NCI-H774 (cell line): ENCODE results near the gene ITPKB.

Experiments
- DNase-seq: peaks from one replicate; lab custom pipeline; 2025; lab: John Stamatoyannopoulos, UW

ITPKB gene

DNA sequence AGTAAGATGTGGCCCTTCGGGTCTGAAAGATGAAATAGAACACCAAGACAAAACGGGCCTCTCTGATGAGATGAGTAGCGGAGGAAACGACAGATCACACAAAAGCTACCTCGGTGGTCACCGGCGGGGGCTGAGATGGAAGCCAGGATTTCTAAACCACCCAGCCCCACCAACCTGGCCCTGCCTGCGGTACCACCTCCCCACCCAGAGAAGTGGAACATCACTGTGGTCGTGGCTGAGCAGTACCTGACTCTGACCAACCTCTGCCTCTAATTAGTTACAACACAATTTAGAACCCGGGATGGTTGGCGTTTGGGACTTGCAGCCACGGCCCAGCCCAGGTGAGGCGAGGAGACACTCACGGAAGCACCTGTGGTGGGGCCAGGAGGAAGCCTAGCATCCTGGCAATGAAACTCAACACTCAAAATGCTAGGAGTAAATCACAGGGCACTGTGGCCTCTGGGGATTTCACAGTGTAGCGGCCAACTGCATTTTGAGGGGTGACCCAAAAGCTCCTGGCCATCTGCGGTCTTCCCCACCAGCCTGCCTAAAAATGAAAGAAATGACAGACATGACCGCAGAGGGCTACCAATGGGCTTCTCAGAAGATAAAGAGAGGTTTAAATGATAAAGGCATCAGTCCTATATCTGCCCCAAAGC lies 73.4 kb downstream of the ITPKB start:
- DNase-seq: no peak

DNA sequence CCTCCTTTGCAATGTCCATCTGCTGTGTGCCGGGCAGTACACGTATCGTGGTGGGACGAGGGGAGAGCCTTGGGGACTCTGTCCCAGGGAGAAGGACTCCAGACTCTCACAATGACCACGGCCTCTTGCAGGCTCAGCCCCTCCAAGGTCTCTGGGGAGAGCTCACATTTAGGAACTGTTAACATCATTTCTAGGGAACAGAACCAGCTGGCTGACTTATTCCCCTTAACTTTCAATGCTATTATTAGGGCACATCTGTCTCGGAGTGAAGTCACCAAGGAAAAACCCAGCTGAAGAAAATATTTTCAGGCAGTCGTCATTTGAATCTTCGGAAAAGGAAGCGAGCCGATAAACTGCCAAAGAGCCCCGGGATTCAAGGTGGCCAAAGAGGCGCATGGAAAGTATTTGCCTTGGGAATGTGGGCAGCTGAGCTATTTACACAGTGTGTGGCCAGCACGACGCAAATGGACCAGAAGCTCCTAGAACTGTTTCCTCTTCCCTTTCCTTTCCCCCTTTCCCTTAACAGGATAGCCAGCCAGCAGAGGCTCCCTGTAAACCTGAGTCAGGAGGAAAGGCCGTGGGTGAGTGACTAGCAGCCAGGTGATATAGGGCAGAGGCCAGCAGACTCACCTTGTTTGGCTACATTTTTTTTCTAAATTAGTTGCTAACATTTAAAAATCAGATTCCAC lies 74.5 kb downstream of the ITPKB start:
- no peak for DNase-seq

DNA sequence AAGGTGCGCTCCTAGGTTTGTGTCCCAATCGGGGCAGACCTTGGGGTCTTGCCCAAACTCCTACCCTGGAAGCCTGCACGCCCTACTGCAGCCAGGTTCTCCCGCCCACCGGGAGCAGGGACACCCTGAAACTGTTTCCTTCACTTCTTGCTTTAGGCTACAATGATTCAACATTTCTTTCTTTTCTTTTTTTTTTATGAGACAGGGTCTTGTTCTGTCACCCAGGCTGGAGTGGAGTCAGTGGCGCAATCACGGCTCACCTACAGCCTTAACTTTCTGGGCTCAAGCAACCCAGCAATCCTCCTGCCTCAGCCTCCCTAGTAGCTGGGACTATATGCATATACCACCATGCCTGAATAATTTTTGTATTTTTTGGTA lies 75.8 kb downstream of the ITPKB start:
- DNase-seq: no peak

DNA sequence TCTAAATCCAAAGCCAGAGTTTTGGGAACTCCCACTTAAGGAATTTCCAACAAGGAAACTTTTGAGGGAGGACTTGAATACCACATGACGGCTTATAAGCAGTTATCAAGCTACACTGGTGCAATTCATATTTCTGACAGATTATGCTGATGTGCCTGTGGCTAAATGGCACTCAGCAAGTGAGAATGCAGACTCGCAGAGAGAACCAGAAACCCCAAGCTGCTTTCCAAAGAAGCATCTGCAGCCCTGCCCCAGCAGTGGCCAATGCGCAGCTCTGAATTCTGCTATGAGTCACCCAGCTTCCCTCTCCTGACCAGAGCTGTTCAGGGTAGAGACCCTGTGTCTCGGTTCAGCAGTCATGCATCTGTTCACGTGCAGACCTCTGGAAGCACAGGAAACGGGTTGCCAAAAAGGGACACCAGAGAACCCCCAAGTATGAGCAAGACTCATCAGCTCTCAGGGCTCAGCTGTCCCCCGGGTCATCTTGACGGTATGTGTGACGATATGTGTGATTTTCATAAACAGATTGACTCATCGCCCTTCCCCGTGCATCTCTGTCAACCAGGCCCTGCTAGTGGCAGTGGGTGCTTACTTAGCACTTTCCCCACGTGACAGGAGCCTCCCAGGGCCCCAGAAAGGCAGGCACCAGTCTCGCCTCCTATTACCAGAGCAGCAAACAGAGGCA lies 76.3 kb downstream of the ITPKB start:
- DNase-seq: no peak

DNA sequence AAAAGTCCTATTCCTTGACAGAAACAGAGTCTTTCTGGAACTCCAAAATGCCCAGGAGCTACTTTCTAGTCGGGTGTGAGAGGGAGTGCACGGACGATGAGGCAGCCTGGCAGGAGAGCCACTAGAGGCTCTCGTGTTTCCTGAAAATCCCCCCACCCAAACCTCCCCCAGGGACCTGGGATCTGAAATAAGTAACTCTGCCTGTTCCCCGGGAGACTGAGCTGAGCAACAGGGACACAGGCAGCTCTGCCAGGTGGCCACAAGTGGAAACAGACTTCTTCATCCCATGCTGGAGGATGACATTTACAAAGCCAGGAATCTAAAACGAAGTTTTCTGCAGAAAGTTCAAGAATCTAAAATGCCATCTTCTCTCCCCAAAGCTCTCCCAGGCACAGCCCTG lies 77.1 kb downstream of the ITPKB start:
- DNase-seq: no peak

DNA sequence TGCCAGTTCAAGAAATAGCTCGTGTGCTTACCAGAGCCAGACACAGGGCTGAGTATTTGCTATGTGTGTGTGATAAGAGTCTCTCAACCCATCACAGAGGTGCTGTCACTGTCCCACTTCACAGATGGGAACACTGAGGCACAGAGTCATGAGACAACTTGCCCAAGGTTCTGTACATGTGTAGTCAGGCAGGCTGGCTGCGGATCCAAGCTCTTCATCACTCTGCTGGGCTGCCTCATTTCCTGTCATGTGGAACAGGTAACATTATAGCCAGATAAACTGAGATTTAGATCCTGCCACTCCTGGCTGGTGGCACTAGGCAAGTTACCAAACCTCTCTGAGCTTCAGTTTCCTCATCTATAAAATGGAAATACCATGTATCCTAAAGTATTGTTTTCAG lies 77.8 kb downstream of the ITPKB start:
- no peak for DNase-seq

DNA sequence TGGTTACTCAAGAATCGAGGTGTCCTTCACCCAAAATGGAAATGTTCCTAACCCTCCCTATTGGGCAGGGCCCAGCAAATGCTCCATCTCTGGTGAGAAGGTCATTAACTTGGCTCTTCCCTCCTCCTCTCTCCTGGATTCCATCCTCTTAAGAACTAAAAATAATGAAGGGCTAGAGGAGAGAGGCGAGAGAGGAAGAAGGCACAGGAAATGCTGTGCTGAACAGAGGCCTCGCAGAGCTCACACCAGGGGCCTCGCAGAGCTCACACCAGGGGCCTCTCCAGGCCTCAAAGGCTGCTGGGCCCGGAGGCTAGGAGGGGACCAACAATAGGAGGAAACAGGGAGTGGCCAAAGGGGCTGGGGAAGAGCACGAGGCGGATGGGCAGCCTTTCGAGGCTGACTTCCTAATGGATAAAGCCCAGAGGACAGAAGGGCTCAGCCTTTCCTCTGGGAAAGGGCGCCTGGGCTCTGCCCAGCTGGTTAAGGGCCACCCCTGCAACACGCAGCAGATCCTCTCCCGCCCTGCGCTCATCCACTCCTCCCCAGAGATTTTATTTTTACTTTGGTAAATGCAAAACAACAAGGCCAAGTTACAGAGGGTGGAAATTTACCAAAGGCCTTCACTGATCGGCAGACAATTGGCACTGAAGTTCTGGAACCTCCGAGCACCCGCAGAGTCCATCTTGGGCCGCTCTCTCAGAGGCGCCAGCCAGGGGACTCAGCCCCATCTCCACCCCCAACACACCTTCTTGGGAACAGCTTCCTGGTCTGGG lies 78.5 kb downstream of the ITPKB start:
- DNase-seq: no peak

DNA sequence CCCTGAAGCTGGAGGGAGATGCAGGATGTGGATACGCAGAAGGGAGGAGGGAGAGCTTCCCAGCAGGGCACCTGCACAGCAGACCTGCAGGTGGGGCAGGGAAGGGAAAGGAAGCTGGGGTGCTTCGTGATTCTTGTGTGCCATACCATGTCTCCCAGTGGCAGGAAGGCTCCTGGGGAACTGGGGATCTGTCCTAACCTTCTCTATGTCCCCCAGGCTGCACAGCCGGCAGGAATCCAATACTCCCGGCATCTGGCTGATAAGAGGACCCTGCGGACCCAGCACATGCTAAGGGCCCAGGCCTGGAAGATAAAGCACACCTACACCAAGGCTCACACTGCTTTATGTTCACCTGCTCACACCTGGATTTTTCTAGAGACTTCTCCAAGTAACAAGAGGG lies 79.4 kb downstream of the ITPKB start:
- DNase-seq: no peak

DNA sequence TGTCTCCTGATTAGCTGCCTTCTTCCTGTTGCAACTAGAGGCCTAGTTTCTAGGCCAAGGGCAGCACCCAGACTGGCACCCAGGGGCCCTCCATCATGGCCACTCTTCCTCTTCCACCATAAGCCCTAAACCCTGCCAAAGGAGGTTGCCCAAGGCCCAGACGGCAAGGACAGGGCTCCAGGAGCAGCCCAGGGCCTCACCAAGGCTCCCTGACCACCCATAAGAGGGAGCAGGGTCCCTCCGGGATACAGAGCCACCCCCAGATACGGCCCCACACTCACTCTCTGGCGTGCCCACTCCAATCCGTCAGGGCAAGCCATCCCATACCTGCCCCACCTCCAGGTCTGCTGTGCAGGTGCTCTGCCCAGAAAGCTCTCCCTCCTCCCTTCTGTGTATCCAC lies 79.9 kb downstream of the ITPKB start:
- no peak for DNase-seq

DNA sequence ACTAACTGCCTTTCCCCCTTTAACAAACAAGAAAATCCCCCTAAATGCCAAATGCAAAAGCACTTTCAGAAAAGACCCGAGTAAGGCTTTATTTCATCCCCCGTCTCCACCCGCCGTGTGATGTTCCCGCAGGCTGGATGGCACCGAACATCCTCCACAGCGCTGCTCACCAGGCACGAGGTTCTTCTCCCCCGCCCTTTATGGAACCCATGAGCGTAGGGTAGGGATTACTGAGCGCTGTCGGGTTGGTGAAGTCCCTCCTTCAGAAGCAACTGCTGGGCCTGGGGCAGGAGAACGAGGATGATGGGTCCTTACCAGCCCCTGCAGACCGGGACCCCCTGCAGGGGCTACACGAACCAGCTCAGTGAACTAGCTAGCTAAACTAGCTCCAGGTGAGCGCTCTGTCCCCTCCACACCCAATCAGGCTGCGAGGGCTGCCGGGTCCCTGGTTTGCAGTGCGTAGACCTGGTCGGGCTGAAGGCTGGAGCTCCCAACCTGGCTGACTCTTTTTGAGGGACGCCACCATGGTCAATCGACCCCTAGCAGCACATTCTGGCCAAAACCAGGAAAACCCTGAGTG lies 80.4 kb downstream of the ITPKB start:
- no peak for DNase-seq

DNA sequence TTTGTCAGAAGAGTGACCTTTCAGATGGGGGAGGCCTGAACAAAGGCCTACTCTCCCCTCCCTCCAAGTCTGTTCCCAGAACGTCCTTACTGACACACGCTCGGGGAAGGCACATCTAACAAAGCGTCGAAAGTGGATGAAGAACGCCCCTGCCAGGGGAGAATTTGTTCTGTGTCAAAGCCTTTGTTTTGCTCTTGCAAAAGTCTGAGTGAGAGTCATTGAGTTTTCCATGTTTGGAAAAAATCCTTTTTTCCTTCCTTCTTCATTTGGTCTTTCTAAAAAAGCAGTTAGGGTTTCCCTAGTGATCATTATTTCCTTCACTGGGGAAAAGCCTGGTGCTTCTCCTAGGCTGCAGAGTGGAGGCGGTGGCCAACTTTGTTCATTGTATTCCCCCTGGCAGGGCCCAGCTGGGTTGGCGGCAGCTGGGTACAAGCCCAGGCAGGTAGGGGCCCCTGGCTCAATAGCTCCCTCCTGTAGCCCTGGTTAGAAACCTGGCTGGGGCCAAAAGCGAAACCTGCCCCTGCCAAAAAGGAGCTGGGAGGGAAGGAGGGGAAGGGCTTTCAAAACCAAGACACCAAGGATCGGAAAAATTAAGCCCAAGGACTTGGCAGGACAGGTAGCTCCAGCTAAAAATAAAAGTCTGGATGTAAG lies 81.1 kb downstream of the ITPKB start:
- peak; percentile 36 for DNase-seq

DNA sequence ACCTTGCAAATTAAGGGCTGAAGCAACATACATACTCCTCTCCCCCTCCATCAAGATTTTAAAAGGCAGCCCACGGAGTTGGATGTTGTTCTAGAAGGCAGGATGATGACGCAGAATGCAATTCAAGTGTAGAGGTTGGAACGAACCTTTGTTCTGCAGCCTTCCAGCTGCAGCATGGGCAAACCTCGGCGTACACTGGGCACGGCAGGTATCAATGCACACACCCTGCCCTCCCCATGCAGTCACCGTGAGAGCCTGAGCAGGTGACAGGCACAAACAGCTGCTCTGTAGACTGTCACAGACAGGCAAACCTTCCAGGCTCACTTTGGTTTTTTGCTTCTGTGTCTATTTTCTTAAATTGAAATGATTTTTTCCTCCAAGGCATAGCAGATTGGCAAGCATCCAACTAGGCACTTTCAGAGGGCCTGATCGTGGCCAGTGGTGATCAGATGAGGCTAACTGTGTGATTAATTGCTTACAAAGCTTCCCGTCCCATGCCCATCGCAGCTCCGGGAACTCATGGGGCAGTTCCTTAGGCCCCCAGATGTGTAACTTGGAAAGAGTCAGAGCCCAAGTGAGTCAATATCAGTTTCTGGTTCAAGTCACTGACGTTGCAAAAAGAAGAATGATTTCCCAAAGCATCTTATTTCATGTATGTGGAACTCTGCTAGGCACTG lies 82.3 kb downstream of the ITPKB start:
- peak; percentile 81 for DNase-seq

DNA sequence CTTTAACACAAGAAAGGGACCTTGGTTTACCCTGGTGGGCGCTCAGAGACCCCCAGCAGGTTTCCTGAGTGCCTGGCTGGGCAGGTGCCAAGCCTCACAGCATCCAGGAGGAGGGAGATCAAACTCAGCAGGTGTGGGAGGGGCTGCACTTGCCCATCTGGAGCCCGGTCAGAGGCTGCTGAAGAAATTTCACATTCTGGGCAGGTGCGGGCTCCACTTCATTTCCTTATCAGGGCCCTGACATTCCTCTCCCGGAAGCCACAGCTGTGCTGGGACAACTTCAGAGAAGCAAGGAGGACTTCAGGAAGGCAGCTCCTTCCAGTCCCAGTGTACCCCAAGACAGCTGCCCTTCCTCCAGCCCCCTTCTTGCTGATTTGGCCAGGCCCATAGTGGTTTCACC lies 82.9 kb downstream of the ITPKB start:
- peak; percentile 25 for DNase-seq

DNA sequence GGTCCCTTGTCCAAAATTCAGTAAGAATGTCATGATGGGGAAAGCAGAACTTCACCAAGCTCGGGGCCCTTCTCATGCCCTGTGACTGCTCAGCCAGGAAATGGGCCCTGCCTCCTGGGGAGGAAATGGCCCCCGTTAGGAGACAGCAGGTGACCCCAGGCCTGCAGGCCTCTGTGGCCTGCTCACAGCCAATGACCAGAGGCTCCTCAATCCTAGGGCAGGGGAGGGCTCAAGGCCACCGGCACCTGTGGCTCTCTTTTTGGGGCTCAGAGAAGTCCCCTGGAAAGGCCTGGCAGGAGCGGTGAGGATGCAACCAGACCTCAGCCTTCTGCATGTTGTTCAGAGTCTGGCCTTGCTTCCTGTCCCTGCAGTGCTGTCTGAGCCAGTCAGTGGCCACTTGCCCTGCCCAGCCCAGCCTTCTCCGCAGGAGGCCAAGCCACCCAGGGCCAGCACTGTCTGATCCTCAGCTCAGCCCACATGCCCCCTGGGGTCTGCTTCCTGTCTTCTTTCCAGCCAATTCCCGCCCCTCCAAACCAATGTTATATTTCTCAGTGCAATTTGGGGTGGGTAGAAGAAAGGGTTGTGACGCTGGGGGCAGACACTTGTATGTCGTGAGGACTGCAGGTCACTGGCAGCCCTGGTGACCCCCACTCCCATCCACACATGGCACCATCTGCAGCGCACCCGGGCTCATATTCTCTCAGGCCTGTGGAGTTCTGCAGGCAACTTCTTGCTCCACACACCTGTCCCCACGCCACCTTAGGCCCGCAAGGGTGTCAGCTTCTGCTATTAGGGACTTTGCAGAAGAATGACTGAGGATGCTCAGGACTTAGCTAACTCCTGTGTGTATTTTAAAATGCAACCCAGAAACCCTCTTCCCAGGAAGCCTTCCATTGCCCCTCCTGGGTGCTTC lies 83.6 kb downstream of the ITPKB start:
- no peak for DNase-seq

DNA sequence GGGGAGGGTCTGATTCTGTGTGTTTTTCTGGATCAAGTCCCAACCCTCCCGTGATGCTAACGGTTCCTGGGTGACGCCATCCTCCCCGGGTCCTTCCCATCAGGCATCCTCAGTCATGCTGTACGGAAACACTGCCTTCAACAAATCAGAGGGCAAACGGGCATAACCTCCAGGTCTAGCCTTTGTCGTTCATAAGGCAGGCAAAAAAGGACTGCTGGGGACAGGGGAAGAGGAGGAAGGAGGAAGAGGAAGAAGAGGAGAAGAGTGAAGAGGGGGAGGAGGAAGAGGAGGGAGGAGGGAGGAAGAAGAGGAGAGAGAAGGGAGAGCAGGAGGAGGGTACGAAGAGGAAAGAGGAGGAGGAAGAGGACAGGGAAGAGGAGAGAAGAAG lies 84.4 kb downstream of the ITPKB start:
- no peak for DNase-seq

DNA sequence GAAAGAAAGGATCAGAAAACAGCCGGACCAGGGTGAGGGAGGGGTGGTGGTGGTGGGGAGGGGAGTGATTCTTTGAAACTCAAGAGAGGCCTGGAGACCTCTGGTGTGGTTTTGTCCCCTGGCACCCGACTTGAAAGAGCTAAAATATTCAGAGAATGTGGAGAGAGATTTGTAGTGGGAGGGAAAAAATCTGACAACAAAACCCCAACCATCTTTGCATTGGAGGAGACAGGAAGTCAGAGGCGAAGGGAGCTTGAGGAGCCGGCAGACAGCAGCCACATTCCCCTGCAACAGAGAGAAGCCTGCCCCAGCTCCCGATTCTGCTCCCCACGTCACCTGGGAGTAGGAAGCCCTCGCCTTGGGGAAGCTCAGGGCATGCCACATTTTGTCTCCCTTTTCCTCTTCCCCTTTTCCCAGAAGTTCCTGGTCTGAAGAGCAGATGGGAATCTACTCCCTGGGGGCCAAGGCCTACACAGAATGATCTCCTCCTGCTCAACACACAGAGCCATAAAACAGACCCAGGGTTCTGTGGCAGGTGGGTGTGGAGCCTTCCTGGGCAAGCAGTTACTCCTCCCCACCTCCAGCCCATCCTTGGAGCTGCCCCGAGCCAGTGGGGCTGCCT lies 84.9 kb downstream of the ITPKB start:
- no peak for DNase-seq

DNA sequence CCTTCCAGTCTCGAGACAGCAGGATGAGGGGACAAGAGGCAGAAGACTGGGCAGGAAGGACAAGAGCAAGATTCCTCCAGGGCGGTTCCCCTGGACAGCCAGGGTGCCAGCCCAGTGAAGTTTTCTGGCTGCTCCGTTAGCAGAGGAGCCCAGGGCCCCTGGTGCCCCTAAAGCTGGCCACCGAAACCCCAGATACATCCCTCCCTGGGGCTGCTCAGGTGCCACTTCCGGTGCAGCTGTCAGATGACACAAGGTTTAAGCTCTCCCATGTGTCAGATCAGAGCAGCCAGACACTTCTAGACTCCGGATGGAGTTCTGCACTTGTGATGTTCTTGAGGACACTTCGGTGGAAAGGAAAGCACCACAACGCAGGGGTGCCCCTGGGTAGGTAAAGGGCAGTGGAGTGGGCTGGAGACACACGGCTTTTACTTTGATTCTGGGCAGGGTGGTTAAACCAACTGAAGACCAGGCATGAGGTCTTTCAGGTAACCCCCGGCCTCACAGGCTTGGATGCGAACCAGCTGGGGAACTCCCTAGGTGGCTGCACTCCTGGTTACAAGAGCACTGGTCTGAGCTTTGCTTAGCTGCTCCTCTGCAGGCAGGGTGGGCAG lies 85.7 kb downstream of the ITPKB start:
- DNase-seq: no peak

DNA sequence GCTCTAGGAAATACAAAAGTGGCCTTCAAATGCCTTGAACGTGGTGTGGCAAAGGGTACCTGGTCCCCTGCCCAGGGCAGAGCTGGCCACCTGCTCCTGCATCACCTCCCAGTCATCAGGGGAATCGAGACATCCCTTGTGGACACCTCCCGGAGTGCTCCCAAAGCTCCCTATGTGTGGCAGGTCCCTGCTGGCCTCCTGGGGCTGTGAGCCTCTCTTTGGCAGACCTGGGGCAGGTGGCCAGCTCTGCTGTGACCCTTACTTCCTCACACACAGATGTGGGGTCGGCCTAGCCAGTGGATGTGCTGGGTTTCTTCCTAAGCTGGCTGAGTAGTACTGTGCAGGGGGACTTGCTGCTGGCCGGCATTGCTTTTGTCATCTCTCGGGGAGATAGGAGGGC lies 86.5 kb downstream of the ITPKB start:
- no peak for DNase-seq

DNA sequence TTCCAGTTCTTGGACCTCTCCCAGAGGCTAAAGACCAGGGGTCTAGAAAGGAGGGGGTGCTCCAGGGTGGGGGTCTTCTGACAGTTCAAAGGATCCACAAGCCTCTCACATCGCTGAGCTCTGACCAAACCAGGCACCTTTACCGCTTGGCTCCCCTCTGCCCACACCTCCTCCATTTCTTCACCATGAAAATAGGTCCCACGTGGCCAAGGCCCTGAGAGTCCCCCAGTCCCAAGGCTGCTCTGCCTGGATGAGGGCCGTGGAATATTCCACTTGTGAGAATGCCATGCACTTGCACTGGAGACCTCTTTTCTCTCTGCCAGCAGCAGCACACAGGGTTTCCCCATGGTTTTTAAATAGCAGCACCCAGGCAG lies 87.4 kb downstream of the ITPKB start:
- DNase-seq: no peak
